ENCODE results near the gene GALNT12.

The GALNT12 gene

GRCh38 chr9:98882569-98882923 lies 75.1 kb downstream of the GALNT12 start:
- no peak for DNase-seq

- no peak for DNase-seq
These were observed 75.8 kb downstream of the GALNT12 start for GRCh38 chr9:98883276-98883675.

GRCh38 chr9:98884849-98885248 lies 77.4 kb downstream of the GALNT12 start:
- no peak for DNase-seq

- DNase-seq: no peak
These were observed 78.3 kb downstream of the GALNT12 start for GRCh38 chr9:98885575-98886295.

- no peak for DNase-seq
These were observed 79.3 kb downstream of the GALNT12 start for GRCh38 chr9:98886691-98887229.

- DNase-seq: no peak
These were observed 80.5 kb downstream of the GALNT12 start for GRCh38 chr9:98887918-98888510.

GRCh38 chr9:98888801-98889421 lies 81.4 kb downstream of the GALNT12 start:
- DNase-seq: no peak

- no peak for DNase-seq
These were observed 82.8 kb downstream of the GALNT12 start for GRCh38 chr9:98890256-98890655.

GRCh38 chr9:98892288-98892687 lies 84.8 kb downstream of the GALNT12 start:
- DNase-seq: no peak

GRCh38 chr9:98892690-98893089 lies 85.2 kb downstream of the GALNT12 start:
- DNase-seq: no peak

- DNase-seq: no peak
These were observed 86.7 kb downstream of the GALNT12 start for GRCh38 chr9:98894171-98894570.

GRCh38 chr9:98894761-98895160 lies 87.3 kb downstream of the GALNT12 start:
- no peak for DNase-seq

GRCh38 chr9:98896632-98897031 lies 89.2 kb downstream of the GALNT12 start:
- DNase-seq: no peak

GRCh38 chr9:98897745-98898144 lies 90.3 kb downstream of the GALNT12 start:
- DNase-seq: no peak

- DNase-seq: no peak
These were observed 92.1 kb downstream of the GALNT12 start for GRCh38 chr9:98899408-98900056.

Data from stimulated activated CD4-positive, alpha-beta T cell treated with anti-CD3 and anti-CD28 coated beads, Interleukin-2, amount 100 ng/mL, for 24 hours (primary cell).